A549 (cell line): ENCODE data around the gene KMT5C. TPM values are rescaled to one million over a fixed set of nuclear protein-coding genes. Genes with fewer than 3 reads are reported as not detected.

Source experiments
- ATAC-seq, 2 experiments: fragments of 200-7000 bp in 1 of 2; fragments of >200 bp in 1 of 2; cut with Nextera tagmentation in 1 of 2; cut with Tn5 transposase in 1 of 2; 3 replicates each; pipeline versions ENCODE4 v1.8.0 to v1.9.1; 2018 to 2020; ENCODE audit warnings: mild to moderate bottlenecking in 1 of 2, moderate library complexity in 1 of 2
- CTCF ChIA-PET: fragments of 300-600 bp; sonication (Branson Sonifier 250); formaldehyde crosslinking; extraction: SDS; loops from one replicate; lab custom pipeline; 2021; ENCODE audit warnings: antibody characterized with exemption, inconsistent platforms; lab: Yijun Ruan, JAX
- POLR2A ChIA-PET: fragments of 350-600 bp; formaldehyde crosslinking; extraction: SDS; loops from one replicate; lab custom pipeline; 2021; ENCODE audit warnings: antibody characterized with exemption, inconsistent platforms; lab: Yijun Ruan, JAX
- DNase-seq, 2 experiments: peaks; one replicate each; pipeline versions ENCODE4 v3.0.0 to v3.0.0-alpha.2; 2011 to 2016; ENCODE audit warnings: low read depth in 1 of 2, low spot score in 1 of 2
- FAIRE-seq: peaks from 2 replicates; lab custom pipeline; 2011; peaks lifted over from hg19 to GRCh38; lab: Jason Lieb, UNC
- H3K27ac ChIP-seq, 2 experiments: fragments of >200 bp; sonication (Bioruptor Twin); formaldehyde crosslinking; 3 replicates each; pipeline ENCODE4 v1.5.1; 2016 to 2017
- H3K4me1 ChIP-seq: fragments of >200 bp; sonication (Bioruptor Twin); formaldehyde crosslinking; 3 replicates; pipeline ENCODE4 v1.6.1; 2016
- H3K4me2 ChIP-seq: fragments of >200 bp; sonication (Bioruptor Twin); formaldehyde crosslinking; 3 replicates; pipeline ENCODE4 v1.6.1; 2016
- H3K4me3 ChIP-seq: fragments of >200 bp; sonication (Bioruptor Twin); formaldehyde crosslinking; 3 replicates; pipeline ENCODE4 v1.5.1; 2016
- H3K9me3 ChIP-seq: fragments of >200 bp; sonication (Bioruptor Twin); formaldehyde crosslinking; 3 replicates; pipeline ENCODE4 v1.6.1; 2016
- BHLHE40 ChIP-seq: IDR thresholded peaks from 2 replicates; pipeline ENCODE4 v1.6.1; 2012; ENCODE audit warnings: low read depth, low read length, inconsistent platforms
- CBX8 ChIP-seq: fragments of 200-600 bp; sonication (generic); IDR thresholded peaks from 2 replicates; pipeline ENCODE4 v1.6.1; 2016
- CHD2 ChIP-seq: fragments of 150-350 bp; IDR thresholded peaks from 2 replicates; pipeline ENCODE4 v1.6.1; 2014; ENCODE audit warnings: low read length; ENCODE audit not compliant: partially characterized antibody
- CHD4 ChIP-seq: fragments of 200-600 bp; sonication (generic); IDR thresholded peaks from 2 replicates; pipeline ENCODE4 v1.6.1; 2016; ENCODE audit warnings: antibody characterized with exemption, mild to moderate bottlenecking, borderline replicate concordance
- EHF ChIP-seq: fragments of 250-450 bp; sonication (Bioruptor Pico); IDR thresholded peaks from 2 replicates; pipeline ENCODE4 v1.5.0; 2020; ENCODE audit warnings: mild to moderate bottlenecking
- FOXS1 ChIP-seq: fragments of 250-450 bp; sonication (Bioruptor Pico); IDR thresholded peaks from 2 replicates; pipeline ENCODE4 v1.5.0; 2020; ENCODE audit warnings: mild to moderate bottlenecking, moderate library complexity
- GATA3 ChIP-seq: IDR thresholded peaks from 2 replicates; pipeline ENCODE4 v1.6.1; 2012; ENCODE audit warnings: borderline replicate concordance
- HOXB5 ChIP-seq: fragments of 250-450 bp; sonication (Bioruptor Pico); IDR thresholded peaks from 2 replicates; pipeline ENCODE4 v1.5.0; 2020; ENCODE audit warnings: mild to moderate bottlenecking, moderate library complexity
- JUN ChIP-seq, 2 experiments: fragments of >200 bp; sonication (Bioruptor Twin); formaldehyde crosslinking; IDR thresholded peaks; 2 replicates in 1 of 2; 3 replicates in 1 of 2; pipeline ENCODE4 v1.6.1; 2016 to 2017
- MYC ChIP-seq: IDR thresholded peaks from 2 replicates; pipeline ENCODE4 v1.6.1; 2012; ENCODE audit warnings: mild to moderate bottlenecking, inconsistent platforms, low read length, improper control_type of control experiment, borderline replicate concordance
- NFE2L2 ChIP-seq: fragments of 150-350 bp; conservative IDR thresholded peaks from 2 replicates; pipeline ENCODE4 v1.6.1; 2014; ENCODE audit warnings: low read length
- NPAS2 ChIP-seq: fragments of 250-450 bp; sonication (Bioruptor Pico); IDR thresholded peaks from 2 replicates; pipeline ENCODE4 v1.8.0; 2022; ENCODE audit warnings: mild to moderate bottlenecking, moderate library complexity, borderline replicate concordance
- NR3C1 ChIP-seq: fragments of >200 bp; sonication (Bioruptor Twin); formaldehyde crosslinking; IDR thresholded peaks from 3 replicates; pipeline ENCODE4 v1.6.1; 2017
- PHF8 ChIP-seq: fragments of 200-600 bp; sonication (generic); IDR thresholded peaks from 2 replicates; pipeline ENCODE4 v1.6.1; 2016; ENCODE audit warnings: low read depth, mild to moderate bottlenecking, antibody characterized with exemption, moderate library complexity, borderline replicate concordance
- POLR2AphosphoS2 ChIP-seq: conservative IDR thresholded peaks from 2 replicates; pipeline ENCODE4 v1.6.1; 2012; ENCODE audit warnings: low read length, improper control_type of control experiment, inconsistent platforms
- RCOR1 ChIP-seq: fragments of 150-350 bp; IDR thresholded peaks from 2 replicates; pipeline ENCODE4 v1.6.1; 2014; ENCODE audit warnings: antibody characterized with exemption, low read length, low read depth
- RFX5 ChIP-seq: fragments of 450-650 bp; IDR thresholded peaks from 2 replicates; pipeline ENCODE4 v1.7.1; 2014; ENCODE audit warnings: antibody characterized with exemption, mild to moderate bottlenecking, moderate library complexity
- SMC3 ChIP-seq: fragments of >200 bp; sonication (Bioruptor Twin); formaldehyde crosslinking; IDR thresholded peaks from 3 replicates; pipeline ENCODE4 v1.6.1; 2018; ENCODE audit warnings: inconsistent platforms
- SREBF2 ChIP-seq: fragments of 450-650 bp; IDR thresholded peaks from 2 replicates; pipeline ENCODE4 v1.6.1; 2014; ENCODE audit warnings: mild to moderate bottlenecking, moderate library complexity
- TFCP2L1 ChIP-seq: fragments of 250-450 bp; sonication (Bioruptor Pico); IDR thresholded peaks from 2 replicates; pipeline ENCODE4 v1.5.0; 2021; ENCODE audit warnings: mild to moderate bottlenecking
- ZSCAN20 ChIP-seq: fragments of 250-450 bp; sonication (Bioruptor Pico); IDR thresholded peaks from 2 replicates; pipeline ENCODE4 v1.8.0; 2022; ENCODE audit warnings: mild to moderate bottlenecking, moderate library complexity
- WGBS: methylation state at CpG from one replicate; pipeline ENCODE4 v1.1.6; 2017; ENCODE audit errors: missing lambda C conversion rate; 5-methylcytosine and 5-hydroxymethylcytosine counted together
- polyA plus RNA-seq, 4 experiments: library from polyadenylated mRNA; depleted of rRNA in 3 of 4; stranded (reverse); fragments of >200 nt; fragmentation: RNase III in 1 of 4; extraction: RNeasy Plus Mini Kit Qiagen cat#74134 plus additional on column Dnase treatment in 1 of 4; gene quantifications; 2 replicates in 3 of 4; 3 replicates in 1 of 4; pipeline ENCODE4 v1.2.3, GENCODE V29; 2011 to 2017
- TF ChIP-seq, protein P1 (sequence below): fragments of 250-450 bp; sonication (Bioruptor Pico); IDR thresholded peaks from 2 replicates; pipeline ENCODE4 v1.5.0; 2021; ENCODE audit warnings: mild to moderate bottlenecking, moderate library complexity, borderline replicate concordance
- TF ChIP-seq, protein P2 (sequence below): fragments of 250-450 bp; sonication (Bioruptor Pico); IDR thresholded peaks from 2 replicates; pipeline ENCODE4 v1.5.0; 2020; ENCODE audit warnings: low read depth, mild to moderate bottlenecking, moderate library complexity
- TF ChIP-seq, protein P3 (sequence below): fragments of >200 bp; sonication (Bioruptor Twin); formaldehyde crosslinking; IDR thresholded peaks from 3 replicates; pipeline ENCODE4 v1.6.1; 2016
- TF ChIP-seq, protein P4 (sequence below): IDR thresholded peaks from 2 replicates; pipeline ENCODE4 v1.6.1; 2012
- TF ChIP-seq, protein P5 (sequence below): fragments of >200 bp; sonication (Bioruptor Twin); formaldehyde crosslinking; IDR thresholded peaks from 3 replicates; pipeline ENCODE4 v1.5.1; 2016

The KMT5C gene
- polyA plus RNA-seq, 2 of the 4 experiments (the other 2 are of a cell fraction) = 9.5 to 15.2 TPM

GRCh38 chr19:55300886-55301458 lies 38.7 kb upstream of the KMT5C start:
- 68% methylated on average over 15 of the region's 15 CpGs for WGBS
- ATAC-seq (no peak), DNase-seq (no peak), FAIRE-seq (no peak)
- H3K4me1 ChIP-seq = peaks cover 6% of the 10 kb centered on the region; the same call in 2 of the 3 replicates
- H3K4me3 ChIP-seq = no peak overlapping the region
- ChIA-PET POLR2A (interaction anchor here (0.5 to 2.4 kb wide), 6 partner anchors 12 to 106 kb away, joined by 3 to 14 read pairs (median 6); partner anchors contain the start of genes KMT5C, TMEM238 and UBE2S), CTCF (interaction anchor here (0.6 to 10.1 kb wide), 67 partner anchors 11 to 352 kb away, joined by 3 to 306 read pairs (median 6); partner anchors contain the start of genes BRSK1, GARIN5B, HSPBP1 and KMT5C)
- H3K4me2 ChIP-seq = peak overlapping the region; percentile 97
- no peaks in the 10 kb centered on the region for H3K9me3 ChIP-seq
- peak overlapping the region; percentile 87 to 88; a peak in 5 of 6 replicates for H3K27ac ChIP-seq
- TF ChIP-seq NFE2L2 (no peak), CBX8 (no peak), ZSCAN20 (CRISPR knock-in tag) (no peak), CHD4 (no peak), SMC3 (no peak), FOXS1 (CRISPR knock-in tag) (no peak), SREBF2 (no peak)
- TF ChIP-seq, protein P1, sequence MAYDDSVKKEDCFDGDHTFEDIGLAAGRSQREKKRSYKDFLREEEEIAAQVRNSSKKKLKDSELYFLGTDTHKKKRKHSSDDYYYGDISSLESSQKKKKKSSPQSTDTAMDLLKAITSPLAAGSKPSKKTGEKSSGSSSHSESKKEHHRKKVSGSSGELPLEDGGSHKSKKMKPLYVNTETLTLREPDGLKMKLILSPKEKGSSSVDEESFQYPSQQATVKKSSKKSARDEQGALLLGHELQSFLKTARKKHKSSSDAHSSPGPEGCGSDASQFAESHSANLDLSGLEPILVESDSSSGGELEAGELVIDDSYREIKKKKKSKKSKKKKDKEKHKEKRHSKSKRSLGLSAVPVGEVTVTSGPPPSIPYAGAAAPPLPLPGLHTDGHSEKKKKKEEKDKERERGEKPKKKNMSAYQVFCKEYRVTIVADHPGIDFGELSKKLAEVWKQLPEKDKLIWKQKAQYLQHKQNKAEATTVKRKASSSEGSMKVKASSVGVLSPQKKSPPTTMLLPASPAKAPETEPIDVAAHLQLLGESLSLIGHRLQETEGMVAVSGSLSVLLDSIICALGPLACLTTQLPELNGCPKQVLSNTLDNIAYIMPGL (CRISPR knock-in tag) = no peak
- TF ChIP-seq, protein P2, sequence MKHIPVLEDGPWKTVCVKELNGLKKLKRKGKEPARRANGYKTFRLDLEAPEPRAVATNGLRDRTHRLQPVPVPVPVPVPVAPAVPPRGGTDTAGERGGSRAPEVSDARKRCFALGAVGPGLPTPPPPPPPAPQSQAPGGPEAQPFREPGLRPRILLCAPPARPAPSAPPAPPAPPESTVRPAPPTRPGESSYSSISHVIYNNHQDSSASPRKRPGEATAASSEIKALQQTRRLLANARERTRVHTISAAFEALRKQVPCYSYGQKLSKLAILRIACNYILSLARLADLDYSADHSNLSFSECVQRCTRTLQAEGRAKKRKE (CRISPR knock-in tag) = no peak
- TF ChIP-seq, protein P3, sequence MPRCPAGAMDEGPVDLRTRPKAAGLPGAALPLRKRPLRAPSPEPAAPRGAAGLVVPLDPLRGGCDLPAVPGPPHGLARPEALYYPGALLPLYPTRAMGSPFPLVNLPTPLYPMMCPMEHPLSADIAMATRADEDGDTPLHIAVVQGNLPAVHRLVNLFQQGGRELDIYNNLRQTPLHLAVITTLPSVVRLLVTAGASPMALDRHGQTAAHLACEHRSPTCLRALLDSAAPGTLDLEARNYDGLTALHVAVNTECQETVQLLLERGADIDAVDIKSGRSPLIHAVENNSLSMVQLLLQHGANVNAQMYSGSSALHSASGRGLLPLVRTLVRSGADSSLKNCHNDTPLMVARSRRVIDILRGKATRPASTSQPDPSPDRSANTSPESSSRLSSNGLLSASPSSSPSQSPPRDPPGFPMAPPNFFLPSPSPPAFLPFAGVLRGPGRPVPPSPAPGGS = no peak
- TF ChIP-seq, protein P4, sequence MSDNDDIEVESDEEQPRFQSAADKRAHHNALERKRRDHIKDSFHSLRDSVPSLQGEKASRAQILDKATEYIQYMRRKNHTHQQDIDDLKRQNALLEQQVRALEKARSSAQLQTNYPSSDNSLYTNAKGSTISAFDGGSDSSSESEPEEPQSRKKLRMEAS = no peak

GRCh38 chr19:55301459-55302317 lies 38.0 kb upstream of the KMT5C start:
- WGBS = 13% methylated on average over 39 of the region's 42 CpGs
- Histone ChIP-seq H3K4me1 (peaks cover 6% of the 10 kb centered on the region; the same call in 2 of the 3 replicates), H3K4me2 (peak overlapping the region; percentile 97), H3K9me3 (no peaks in the 10 kb centered on the region), H3K4me3 (peak overlapping the region; percentile 54), H3K27ac (peak overlapping the region; percentile 87 to 88)
- ATAC-seq (peak; percentile 72 to 88), FAIRE-seq (no peak), DNase-seq (peak; percentile 82 to 100)
- POLR2A ChIA-PET = interaction anchor here (0.5 to 2.4 kb wide), 9 partner anchors 11 to 175 kb away, joined by 3 to 14 read pairs (median 4); partner anchors contain the start of genes HSPBP1, KMT5C, TMEM238 and UBE2S
- CTCF ChIA-PET = interaction anchor here (0.6 to 10.1 kb wide), 71 partner anchors 12 to 351 kb away, joined by 3 to 306 read pairs (median 5); partner anchors contain the start of genes BRSK1, GARIN5B, HSPBP1 and IL11
- no peak; a peak in 1 of 5 replicates for TF ChIP-seq JUN (IDR thresholded peaks at IDR 0.05)
- no peak for TF ChIP-seq GATA3
- TF ChIP-seq, protein P1 (CRISPR knock-in tag) = no peak
- no peak for TF ChIP-seq RCOR1
- TF ChIP-seq CHD4 = no peak
- TF ChIP-seq NR3C1 = no peak
- no peak for TF ChIP-seq TFCP2L1 (CRISPR knock-in tag)
- TF ChIP-seq BHLHE40 = no peak
- no peak for TF ChIP-seq EHF (CRISPR knock-in tag)
- TF ChIP-seq NPAS2 (CRISPR knock-in tag) = no peak
- TF ChIP-seq, protein P4 = peak; percentile 66
- TF ChIP-seq MYC = no peak
- TF ChIP-seq POLR2AphosphoS2 = no peak
- TF ChIP-seq SREBF2 = no peak
- TF ChIP-seq HOXB5 (CRISPR knock-in tag) = no peak
- no peak for TF ChIP-seq CHD2
- TF ChIP-seq, protein P5, sequence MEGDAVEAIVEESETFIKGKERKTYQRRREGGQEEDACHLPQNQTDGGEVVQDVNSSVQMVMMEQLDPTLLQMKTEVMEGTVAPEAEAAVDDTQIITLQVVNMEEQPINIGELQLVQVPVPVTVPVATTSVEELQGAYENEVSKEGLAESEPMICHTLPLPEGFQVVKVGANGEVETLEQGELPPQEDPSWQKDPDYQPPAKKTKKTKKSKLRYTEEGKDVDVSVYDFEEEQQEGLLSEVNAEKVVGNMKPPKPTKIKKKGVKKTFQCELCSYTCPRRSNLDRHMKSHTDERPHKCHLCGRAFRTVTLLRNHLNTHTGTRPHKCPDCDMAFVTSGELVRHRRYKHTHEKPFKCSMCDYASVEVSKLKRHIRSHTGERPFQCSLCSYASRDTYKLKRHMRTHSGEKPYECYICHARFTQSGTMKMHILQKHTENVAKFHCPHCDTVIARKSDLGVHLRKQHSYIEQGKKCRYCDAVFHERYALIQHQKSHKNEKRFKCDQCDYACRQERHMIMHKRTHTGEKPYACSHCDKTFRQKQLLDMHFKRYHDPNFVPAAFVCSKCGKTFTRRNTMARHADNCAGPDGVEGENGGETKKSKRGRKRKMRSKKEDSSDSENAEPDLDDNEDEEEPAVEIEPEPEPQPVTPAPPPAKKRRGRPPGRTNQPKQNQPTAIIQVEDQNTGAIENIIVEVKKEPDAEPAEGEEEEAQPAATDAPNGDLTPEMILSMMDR = peak; percentile 99
- no peak for TF ChIP-seq PHF8
- no peak for TF ChIP-seq RFX5
